Endothelial cell of umbilical vein (primary cell): ENCODE measurements around the gene FAM9A.

Experiments
- EZH2 ChIP-seq: IDR thresholded peaks from 2 replicates; pipeline ENCODE4 v1.6.1; 2012; ENCODE audit warnings: borderline replicate concordance, low read depth, mild to moderate bottlenecking, moderate library complexity, low read length, inconsistent platforms; ENCODE audit not compliant: severe bottlenecking
- FOS ChIP-seq: IDR thresholded peaks from 2 replicates; pipeline ENCODE4 v1.6.1; 2011; ENCODE audit warnings: mild to moderate bottlenecking, low read length, moderate library complexity, borderline replicate concordance; ENCODE audit not compliant: insufficient read depth
- GATA2 ChIP-seq: IDR thresholded peaks from 2 replicates; pipeline ENCODE4 v1.7.0; 2011; ENCODE audit warnings: low read depth, mild to moderate bottlenecking, moderate library complexity, mixed read lengths, low read length; ENCODE audit not compliant: insufficient read length, insufficient read depth
- JUN ChIP-seq: IDR thresholded peaks from 2 replicates; pipeline ENCODE4 v1.6.1; 2011; ENCODE audit warnings: borderline replicate concordance, low read depth; ENCODE audit not compliant: insufficient read length, insufficient read depth
- MYC ChIP-seq: IDR thresholded peaks from one replicate; pipeline ENCODE4 v1.6.1; 2011; ENCODE audit warnings: mild to moderate bottlenecking, low read depth, low read length
- POLR2A ChIP-seq: IDR thresholded peaks from 2 replicates; pipeline ENCODE4 v1.6.1; 2012; ENCODE audit warnings: low read depth, mild to moderate bottlenecking, control low read depth, low read length
- POLR2AphosphoS5 ChIP-seq: IDR thresholded peaks from 2 replicates; pipeline ENCODE4 v1.6.1; 2012; ENCODE audit warnings: low read depth, mild to moderate bottlenecking, control low read depth, low read length, moderate library complexity; ENCODE audit not compliant: insufficient read depth
- TF ChIP-seq, protein P1 (sequence below), 2 donors: IDR thresholded peaks; 1 replicate in 1 of 2; 2 replicates in 1 of 2; pipeline ENCODE4 v1.5.1; 2011; ENCODE audit warnings: low read length in 2 of 2, mild to moderate bottlenecking in 2 of 2, moderate library complexity in 2 of 2, control low read depth in 1 of 2, inconsistent platforms in 1 of 2, low read depth in 1 of 2; ENCODE audit not compliant: insufficient read depth in 1 of 2; ENCODE audit errors: extremely low read depth in 1 of 2
- TF ChIP-seq, protein P2 (sequence below): IDR thresholded peaks from 2 replicates; pipeline ENCODE4 v1.6.1; 2011; ENCODE audit not compliant: insufficient read depth, insufficient read length

DNA sequence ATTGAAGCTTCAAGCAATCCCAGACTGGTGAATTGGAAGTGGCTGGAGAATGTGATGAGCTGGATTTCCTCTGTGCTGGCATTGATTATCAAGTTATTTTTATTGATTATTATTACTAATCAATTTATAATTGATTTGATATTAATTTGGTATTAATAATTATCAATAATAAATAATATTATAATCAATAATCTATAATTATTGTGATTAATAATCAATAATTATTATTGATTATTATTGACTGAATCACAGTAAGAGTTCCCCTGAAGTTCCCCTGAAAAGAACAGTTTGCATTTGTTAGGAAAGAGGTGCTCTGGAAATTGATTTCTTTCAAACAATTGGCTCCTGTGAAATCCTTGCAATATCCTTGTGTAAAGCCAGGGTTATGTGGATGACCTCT is 7.5 kb upstream of the FAM9A start:
- TF ChIP-seq, protein P1, sequence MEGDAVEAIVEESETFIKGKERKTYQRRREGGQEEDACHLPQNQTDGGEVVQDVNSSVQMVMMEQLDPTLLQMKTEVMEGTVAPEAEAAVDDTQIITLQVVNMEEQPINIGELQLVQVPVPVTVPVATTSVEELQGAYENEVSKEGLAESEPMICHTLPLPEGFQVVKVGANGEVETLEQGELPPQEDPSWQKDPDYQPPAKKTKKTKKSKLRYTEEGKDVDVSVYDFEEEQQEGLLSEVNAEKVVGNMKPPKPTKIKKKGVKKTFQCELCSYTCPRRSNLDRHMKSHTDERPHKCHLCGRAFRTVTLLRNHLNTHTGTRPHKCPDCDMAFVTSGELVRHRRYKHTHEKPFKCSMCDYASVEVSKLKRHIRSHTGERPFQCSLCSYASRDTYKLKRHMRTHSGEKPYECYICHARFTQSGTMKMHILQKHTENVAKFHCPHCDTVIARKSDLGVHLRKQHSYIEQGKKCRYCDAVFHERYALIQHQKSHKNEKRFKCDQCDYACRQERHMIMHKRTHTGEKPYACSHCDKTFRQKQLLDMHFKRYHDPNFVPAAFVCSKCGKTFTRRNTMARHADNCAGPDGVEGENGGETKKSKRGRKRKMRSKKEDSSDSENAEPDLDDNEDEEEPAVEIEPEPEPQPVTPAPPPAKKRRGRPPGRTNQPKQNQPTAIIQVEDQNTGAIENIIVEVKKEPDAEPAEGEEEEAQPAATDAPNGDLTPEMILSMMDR (IDR thresholded peaks at IDR 0.05; ENCODE audit: extremely low read depth in 1 of 2, insufficient read depth in 1 of 2, low read depth in 1 of 2, low read length in 2 of 2) = no peak
- no peak for TF ChIP-seq POLR2A
- TF ChIP-seq EZH2 = no peak
- TF ChIP-seq POLR2AphosphoS5 = no peak
- TF ChIP-seq FOS = no peak
- TF ChIP-seq, protein P2, sequence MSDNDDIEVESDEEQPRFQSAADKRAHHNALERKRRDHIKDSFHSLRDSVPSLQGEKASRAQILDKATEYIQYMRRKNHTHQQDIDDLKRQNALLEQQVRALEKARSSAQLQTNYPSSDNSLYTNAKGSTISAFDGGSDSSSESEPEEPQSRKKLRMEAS = no peak
- TF ChIP-seq GATA2 = no peak
- TF ChIP-seq JUN = no peak
- TF ChIP-seq MYC = no peak
